Stomach (tissue), 4 donors: ENCODE data around the gene ADGRD1.

Experiments
- EP300 ChIP-seq: sonication (generic); formaldehyde crosslinking; IDR thresholded peaks from one replicate; pipeline ENCODE4 v1.6.1; 2017; ENCODE audit warnings: antibody characterized with exemption
- TF ChIP-seq, protein P1 (sequence below), 7 experiments: fragments of 450-650 bp in 4 of 7; fragments of 200-600 bp in 3 of 7; sonication (generic) in 3 of 7; IDR thresholded peaks; one replicate each; pipeline ENCODE4 v1.5.1; 2016 to 2019; ENCODE audit warnings: antibody characterized with exemption in 7 of 7, control low read depth in 2 of 7, mild to moderate bottlenecking in 1 of 7

GRCh38 chr12:130920119-130920703 lies 33.5 kb upstream of the ADGRD1 start:
- TF ChIP-seq, protein P1, sequence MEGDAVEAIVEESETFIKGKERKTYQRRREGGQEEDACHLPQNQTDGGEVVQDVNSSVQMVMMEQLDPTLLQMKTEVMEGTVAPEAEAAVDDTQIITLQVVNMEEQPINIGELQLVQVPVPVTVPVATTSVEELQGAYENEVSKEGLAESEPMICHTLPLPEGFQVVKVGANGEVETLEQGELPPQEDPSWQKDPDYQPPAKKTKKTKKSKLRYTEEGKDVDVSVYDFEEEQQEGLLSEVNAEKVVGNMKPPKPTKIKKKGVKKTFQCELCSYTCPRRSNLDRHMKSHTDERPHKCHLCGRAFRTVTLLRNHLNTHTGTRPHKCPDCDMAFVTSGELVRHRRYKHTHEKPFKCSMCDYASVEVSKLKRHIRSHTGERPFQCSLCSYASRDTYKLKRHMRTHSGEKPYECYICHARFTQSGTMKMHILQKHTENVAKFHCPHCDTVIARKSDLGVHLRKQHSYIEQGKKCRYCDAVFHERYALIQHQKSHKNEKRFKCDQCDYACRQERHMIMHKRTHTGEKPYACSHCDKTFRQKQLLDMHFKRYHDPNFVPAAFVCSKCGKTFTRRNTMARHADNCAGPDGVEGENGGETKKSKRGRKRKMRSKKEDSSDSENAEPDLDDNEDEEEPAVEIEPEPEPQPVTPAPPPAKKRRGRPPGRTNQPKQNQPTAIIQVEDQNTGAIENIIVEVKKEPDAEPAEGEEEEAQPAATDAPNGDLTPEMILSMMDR (IDR thresholded peaks at IDR 0.05) = no peak
- no peak for TF ChIP-seq EP300
